Measurements from ENCODE around the gene RAB31. TPM values are rescaled to one million over a fixed set of nuclear protein-coding genes. Genes with fewer than 3 reads are reported as not detected.

Gene RAB31
- total RNA-seq, 1 experiment from 2014 or later, result 118 TPM

DNA sequence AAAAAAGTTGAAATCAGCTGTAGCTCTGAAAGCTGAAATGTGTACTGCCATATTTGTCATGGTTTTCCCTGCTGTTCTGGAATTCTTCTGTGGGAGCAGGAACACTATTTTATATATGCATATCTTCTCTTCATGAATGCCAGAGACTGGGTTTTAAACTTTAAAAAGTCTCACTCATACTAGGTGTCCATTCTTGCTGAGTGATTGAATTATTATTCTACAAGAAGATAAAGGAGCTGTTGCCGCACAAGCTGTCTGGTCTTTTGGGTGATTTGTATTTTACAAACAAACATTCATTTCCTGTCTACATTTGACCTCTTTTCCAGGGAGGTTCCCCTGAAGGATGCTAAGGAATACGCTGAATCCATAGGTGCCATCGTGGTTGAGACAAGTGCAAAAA lies 137.2 kb downstream of the RAB31 start:
- TF ChIP-seq, protein P1, sequence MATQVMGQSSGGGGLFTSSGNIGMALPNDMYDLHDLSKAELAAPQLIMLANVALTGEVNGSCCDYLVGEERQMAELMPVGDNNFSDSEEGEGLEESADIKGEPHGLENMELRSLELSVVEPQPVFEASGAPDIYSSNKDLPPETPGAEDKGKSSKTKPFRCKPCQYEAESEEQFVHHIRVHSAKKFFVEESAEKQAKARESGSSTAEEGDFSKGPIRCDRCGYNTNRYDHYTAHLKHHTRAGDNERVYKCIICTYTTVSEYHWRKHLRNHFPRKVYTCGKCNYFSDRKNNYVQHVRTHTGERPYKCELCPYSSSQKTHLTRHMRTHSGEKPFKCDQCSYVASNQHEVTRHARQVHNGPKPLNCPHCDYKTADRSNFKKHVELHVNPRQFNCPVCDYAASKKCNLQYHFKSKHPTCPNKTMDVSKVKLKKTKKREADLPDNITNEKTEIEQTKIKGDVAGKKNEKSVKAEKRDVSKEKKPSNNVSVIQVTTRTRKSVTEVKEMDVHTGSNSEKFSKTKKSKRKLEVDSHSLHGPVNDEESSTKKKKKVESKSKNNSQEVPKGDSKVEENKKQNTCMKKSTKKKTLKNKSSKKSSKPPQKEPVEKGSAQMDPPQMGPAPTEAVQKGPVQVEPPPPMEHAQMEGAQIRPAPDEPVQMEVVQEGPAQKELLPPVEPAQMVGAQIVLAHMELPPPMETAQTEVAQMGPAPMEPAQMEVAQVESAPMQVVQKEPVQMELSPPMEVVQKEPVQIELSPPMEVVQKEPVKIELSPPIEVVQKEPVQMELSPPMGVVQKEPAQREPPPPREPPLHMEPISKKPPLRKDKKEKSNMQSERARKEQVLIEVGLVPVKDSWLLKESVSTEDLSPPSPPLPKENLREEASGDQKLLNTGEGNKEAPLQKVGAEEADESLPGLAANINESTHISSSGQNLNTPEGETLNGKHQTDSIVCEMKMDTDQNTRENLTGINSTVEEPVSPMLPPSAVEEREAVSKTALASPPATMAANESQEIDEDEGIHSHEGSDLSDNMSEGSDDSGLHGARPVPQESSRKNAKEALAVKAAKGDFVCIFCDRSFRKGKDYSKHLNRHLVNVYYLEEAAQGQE (IDR thresholded peaks at IDR 0.05; ENCODE audit: insufficient read depth in 1 of 2, low read depth in 2 of 2, low read length in 1 of 2), result no peak
- TF ChIP-seq POLR2AphosphoS5 (IDR thresholded peaks at IDR 0.05; ENCODE audit: low read depth, low read length) (no peak), SIN3A (IDR thresholded peaks at IDR 0.05; ENCODE audit: borderline replicate concordance, insufficient read depth, low read depth, low read length) (no peak)
- TF ChIP-seq, protein P2, sequence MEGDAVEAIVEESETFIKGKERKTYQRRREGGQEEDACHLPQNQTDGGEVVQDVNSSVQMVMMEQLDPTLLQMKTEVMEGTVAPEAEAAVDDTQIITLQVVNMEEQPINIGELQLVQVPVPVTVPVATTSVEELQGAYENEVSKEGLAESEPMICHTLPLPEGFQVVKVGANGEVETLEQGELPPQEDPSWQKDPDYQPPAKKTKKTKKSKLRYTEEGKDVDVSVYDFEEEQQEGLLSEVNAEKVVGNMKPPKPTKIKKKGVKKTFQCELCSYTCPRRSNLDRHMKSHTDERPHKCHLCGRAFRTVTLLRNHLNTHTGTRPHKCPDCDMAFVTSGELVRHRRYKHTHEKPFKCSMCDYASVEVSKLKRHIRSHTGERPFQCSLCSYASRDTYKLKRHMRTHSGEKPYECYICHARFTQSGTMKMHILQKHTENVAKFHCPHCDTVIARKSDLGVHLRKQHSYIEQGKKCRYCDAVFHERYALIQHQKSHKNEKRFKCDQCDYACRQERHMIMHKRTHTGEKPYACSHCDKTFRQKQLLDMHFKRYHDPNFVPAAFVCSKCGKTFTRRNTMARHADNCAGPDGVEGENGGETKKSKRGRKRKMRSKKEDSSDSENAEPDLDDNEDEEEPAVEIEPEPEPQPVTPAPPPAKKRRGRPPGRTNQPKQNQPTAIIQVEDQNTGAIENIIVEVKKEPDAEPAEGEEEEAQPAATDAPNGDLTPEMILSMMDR (IDR thresholded peaks at IDR 0.05), result no peak
- intact Hi-C loops (cut with micrococcal nuclease; ENCODE audit: unreplicated experiment), result no loop called here
- Histone ChIP-seq H3K4me1 (ENCODE audit: control insufficient read depth, insufficient read depth, low read length) (no peaks in the 10 kb centered on the region; the same call in 1 of the 2 replicates), H3K27ac (ENCODE audit: low read length) (no peak overlapping the region), H3K27me3 (ENCODE audit: control insufficient read depth, insufficient read depth, low read length) (no peaks in the 10 kb centered on the region), H3K9me3 (ENCODE audit: control insufficient read depth, insufficient read depth, low read depth, low read length) (no peaks in the 10 kb centered on the region), H3K4me3 (ENCODE audit: low read depth in 2 of 2, low read length in 2 of 2) (no peak overlapping the region), H3K36me3 (ENCODE audit: control insufficient read depth, insufficient read depth, low read length) (peaks cover 4% of the 10 kb centered on the region; the same call in 1 of the 2 replicates)
- POLR2A ChIA-PET, result no interaction called here
- ATAC-seq, result no peak
- no TSS peak for BruUV-seq (replicated peaks)
- CTCF ChIA-PET, result no interaction called here
- DNase-seq (ENCODE audit: low read depth, low spot score), result no peak
- in situ Hi-C loops (cut with HindIII; ENCODE audit: low pct_unique_long_range_greater_than_20kb, low sequenced_read_pairs), result no loop called here

DNA sequence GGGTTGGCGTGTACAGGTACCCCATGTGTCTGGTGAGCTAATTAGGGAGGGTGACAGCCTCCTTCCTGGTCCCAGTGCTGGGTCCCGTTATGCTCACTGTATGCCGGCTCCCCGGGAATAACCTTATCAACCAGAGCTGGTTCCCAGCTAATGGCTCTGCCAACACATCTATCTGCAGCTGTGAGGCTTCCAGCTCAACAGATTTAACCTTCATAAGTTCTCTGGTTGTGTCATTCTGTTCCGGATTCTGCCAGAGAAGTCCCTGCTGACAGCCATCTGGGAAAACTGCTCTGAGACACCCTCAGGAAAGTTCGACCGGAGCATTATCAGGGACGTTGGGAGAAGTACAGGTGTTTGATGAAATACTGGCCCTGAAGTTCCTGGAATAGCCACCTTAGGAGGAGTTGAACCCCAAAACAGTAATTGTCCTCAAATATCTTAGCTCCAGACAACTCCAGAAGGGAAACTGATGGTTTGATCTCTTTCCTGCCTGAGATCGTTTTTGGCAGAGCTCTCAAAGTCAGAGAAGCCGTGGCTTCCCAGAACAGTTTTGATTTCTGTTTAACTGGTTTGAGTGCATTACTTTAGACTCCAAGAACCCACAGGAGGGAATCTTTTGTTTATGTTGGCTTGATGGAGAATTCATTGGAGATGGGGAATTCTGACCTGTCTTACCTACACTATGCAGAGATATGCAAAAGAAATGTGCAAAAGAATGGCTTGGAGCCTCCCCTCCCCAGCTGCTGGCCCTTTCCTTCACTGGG lies 138.2 kb downstream of the RAB31 start:
- intact Hi-C loops (cut with micrococcal nuclease; ENCODE audit: unreplicated experiment), result no loop called here
- Histone ChIP-seq H3K27me3 (ENCODE audit: control insufficient read depth, insufficient read depth, low read length) (no peaks in the 10 kb centered on the region), H3K4me3 (ENCODE audit: low read depth in 2 of 2, low read length in 2 of 2) (no peak overlapping the region), H3K36me3 (ENCODE audit: control insufficient read depth, insufficient read depth, low read length) (peaks cover 4% of the 10 kb centered on the region; the same call in 1 of the 2 replicates), H3K9me3 (ENCODE audit: control insufficient read depth, insufficient read depth, low read depth, low read length) (no peaks in the 10 kb centered on the region), H3K4me1 (ENCODE audit: control insufficient read depth, insufficient read depth, low read length) (no peaks in the 10 kb centered on the region; the same call in 1 of the 2 replicates), H3K27ac (ENCODE audit: low read length) (no peak overlapping the region)
- BruUV-seq (replicated peaks), result no TSS peak
- DNase-seq (ENCODE audit: low read depth, low spot score) (no peak), ATAC-seq (no peak)
- ChIA-PET POLR2A (no interaction called here), CTCF (no interaction called here)
- no peak for TF ChIP-seq TCF7L2 (IDR thresholded peaks at IDR 0.05; ENCODE audit: low read depth, low read length)
- TF ChIP-seq SIN3A (IDR thresholded peaks at IDR 0.05; ENCODE audit: borderline replicate concordance, insufficient read depth, low read depth, low read length), result no peak
- TF ChIP-seq POLR2AphosphoS5 (IDR thresholded peaks at IDR 0.05; ENCODE audit: low read depth, low read length), result no peak
- TF ChIP-seq, protein P1 (IDR thresholded peaks at IDR 0.05; ENCODE audit: insufficient read depth in 1 of 2, low read depth in 2 of 2, low read length in 1 of 2), result no peak
- TF ChIP-seq, protein P2 (IDR thresholded peaks at IDR 0.05), result no peak
- in situ Hi-C loops (cut with HindIII; ENCODE audit: low pct_unique_long_range_greater_than_20kb, low sequenced_read_pairs), result no loop called here
